Panc1 (cell line): ENCODE results near the gene CCRL2.

Experiments used
- CTCF ChIP-seq: fragments of 450-650 bp; IDR thresholded peaks from 2 replicates; pipeline ENCODE4 v1.5.1; 2017; ENCODE audit warnings: mild to moderate bottlenecking
- POLR2AphosphoS5 ChIP-seq: IDR thresholded peaks from 2 replicates; pipeline ENCODE4 v1.6.1; 2012; ENCODE audit warnings: mild to moderate bottlenecking, low read depth, low read length, moderate library complexity
- REST ChIP-seq, 2 experiments: IDR thresholded peaks; 2 replicates each; pipeline ENCODE4 v1.6.1; 2011 to 2012; ENCODE audit warnings: low read depth in 2 of 2, control low read depth in 1 of 2, low read length in 1 of 2, mild to moderate bottlenecking in 1 of 2, moderate library complexity in 1 of 2; ENCODE audit not compliant: insufficient read depth in 1 of 2

DNA sequence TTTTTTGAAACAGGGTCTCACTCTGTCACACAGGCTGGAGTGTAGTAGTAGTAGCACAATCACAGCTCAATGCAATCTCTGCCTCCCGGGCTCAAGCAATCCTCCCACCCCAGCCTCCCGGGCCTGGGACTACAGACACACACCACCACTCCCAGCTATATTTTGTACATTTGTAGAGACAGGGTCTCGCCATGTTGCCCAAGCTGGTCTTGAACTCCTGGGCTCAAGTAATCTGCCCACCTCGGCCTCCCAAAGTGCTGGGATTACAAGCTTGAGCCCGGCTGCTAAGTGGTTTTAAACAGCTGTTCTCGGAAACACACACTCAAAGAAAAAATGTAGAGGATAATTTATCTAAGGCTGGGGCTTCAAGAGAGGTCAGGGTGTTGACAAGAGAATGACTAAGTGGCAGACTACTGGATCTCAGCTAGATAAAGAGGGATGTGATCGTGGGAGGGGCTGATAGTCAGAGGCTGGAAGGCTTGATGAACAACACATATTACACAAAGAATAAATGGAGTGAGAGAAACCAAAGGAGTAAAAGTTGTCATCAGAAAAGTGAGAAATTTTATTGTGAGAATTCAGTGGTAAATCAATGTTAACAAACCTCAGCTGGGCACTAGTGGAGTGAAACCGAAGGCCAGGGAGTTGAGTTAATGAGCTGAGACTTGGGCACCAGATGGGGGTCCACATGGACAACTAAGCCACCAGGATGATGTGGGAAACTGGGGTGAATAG is 6.9 kb upstream of the CCRL2 start:
- TF ChIP-seq POLR2AphosphoS5 (no peak), REST (IDR thresholded peaks at IDR 0.05; ENCODE audit: insufficient read depth in 1 of 2, low read depth in 2 of 2, low read length in 1 of 2) (no peak), CTCF (no peak)
